Measurements from ENCODE around the gene RFLNA. TPM values are rescaled to one million over a fixed set of nuclear protein-coding genes. Genes with fewer than 3 reads are reported as not detected.

RFLNA gene
- total and polyA plus RNA-seq, 2 experiments from 2014 or later, result 57.8 to 67.8 TPM

- no peak overlapping the region for H3K4me2 ChIP-seq
- no peak overlapping the region for H3K4me3 ChIP-seq
- H3K9me2 ChIP-seq (replicated peaks; ENCODE audit: insufficient read depth), result no peaks in the 10 kb centered on the region
- H3K4me1 ChIP-seq (ENCODE audit: insufficient read depth), result no peaks in the 10 kb centered on the region
- DNase-seq (ENCODE audit: low spot score), result no peak
- no peaks in the 10 kb centered on the region for H3K36me3 ChIP-seq (replicated peaks; ENCODE audit: insufficient read depth, low read depth)
- H3K27ac ChIP-seq, result no peak overlapping the region
- TF ChIP-seq CTCF (IDR thresholded peaks at IDR 0.05; ENCODE audit: poor library complexity) (no peak), EZH2phosphoT487 (IDR thresholded peaks at IDR 0.05; ENCODE audit: low read depth, severe bottlenecking, unreplicated experiment) (no peak), EZH2 (IDR thresholded peaks at IDR 0.05; ENCODE audit: borderline replicate concordance) (no peak)
- no peak overlapping the region for H2AFZ ChIP-seq
- H3K9me3 ChIP-seq (ENCODE audit: low read depth), result no peaks in the 10 kb centered on the region
- no peaks in the 10 kb centered on the region for H3K27me3 ChIP-seq
- 92% methylated on average over 21 of the region's 21 CpGs for WGBS (ENCODE audit: low lambda C conversion rate, missing lambda C conversion rate)
- peaks cover 10% of the 10 kb centered on the region for H3K79me2 ChIP-seq
- peaks cover 8% of the 10 kb centered on the region for H4K20me1 ChIP-seq (ENCODE audit: insufficient read depth, poor library complexity, severe bottlenecking)
Observed at GRCh38 chr12:124361074-124361970, 66.4 kb downstream of the RFLNA start.

GRCh38 chr12:124361996-124362395 is 67.1 kb downstream of the RFLNA start:
- no peaks in the 10 kb centered on the region for H3K9me3 ChIP-seq (ENCODE audit: low read depth)
- H4K20me1 ChIP-seq (ENCODE audit: insufficient read depth, poor library complexity, severe bottlenecking), result peaks cover 8% of the 10 kb centered on the region
- TF ChIP-seq EZH2 (IDR thresholded peaks at IDR 0.05; ENCODE audit: borderline replicate concordance) (no peak), CTCF (IDR thresholded peaks at IDR 0.05; ENCODE audit: poor library complexity) (no peak), EZH2phosphoT487 (IDR thresholded peaks at IDR 0.05; ENCODE audit: low read depth, severe bottlenecking, unreplicated experiment) (no peak)
- H3K27ac ChIP-seq, result no peak overlapping the region
- DNase-seq (ENCODE audit: low spot score), result no peak
- no peak overlapping the region for H3K4me2 ChIP-seq
- no peaks in the 10 kb centered on the region for H3K36me3 ChIP-seq (replicated peaks; ENCODE audit: insufficient read depth, low read depth)
- H3K9me2 ChIP-seq (replicated peaks; ENCODE audit: insufficient read depth), result no peaks in the 10 kb centered on the region
- H2AFZ ChIP-seq, result no peak overlapping the region
- no peaks in the 10 kb centered on the region for H3K27me3 ChIP-seq
- no peak overlapping the region for H3K4me3 ChIP-seq
- H3K4me1 ChIP-seq (ENCODE audit: insufficient read depth), result no peaks in the 10 kb centered on the region
- WGBS (ENCODE audit: low lambda C conversion rate, missing lambda C conversion rate), result 93% methylated on average over 9 of the region's 15 CpGs
- peaks cover 16% of the 10 kb centered on the region for H3K79me2 ChIP-seq

GRCh38 chr12:124363353-124363965 is 68.6 kb downstream of the RFLNA start:
- WGBS (ENCODE audit: low lambda C conversion rate, missing lambda C conversion rate), result 93% methylated on average over 19 of the region's 23 CpGs
- DNase-seq (ENCODE audit: low spot score), result no peak
- no peak overlapping the region for H2AFZ ChIP-seq
- H3K79me2 ChIP-seq, result peaks cover 19% of the 10 kb centered on the region
- H3K4me1 ChIP-seq (ENCODE audit: insufficient read depth), result no peaks in the 10 kb centered on the region
- no peak overlapping the region for H3K27ac ChIP-seq
- H3K9me2 ChIP-seq (replicated peaks; ENCODE audit: insufficient read depth), result no peaks in the 10 kb centered on the region
- H3K9me3 ChIP-seq (ENCODE audit: low read depth), result no peaks in the 10 kb centered on the region
- no peak overlapping the region for H3K4me2 ChIP-seq
- no peaks in the 10 kb centered on the region for H3K36me3 ChIP-seq (replicated peaks; ENCODE audit: insufficient read depth, low read depth)
- no peaks in the 10 kb centered on the region for H3K27me3 ChIP-seq
- no peak for TF ChIP-seq CTCF (IDR thresholded peaks at IDR 0.05; ENCODE audit: poor library complexity)
- TF ChIP-seq EZH2 (IDR thresholded peaks at IDR 0.05; ENCODE audit: borderline replicate concordance), result no peak
- no peak for TF ChIP-seq EZH2phosphoT487 (IDR thresholded peaks at IDR 0.05; ENCODE audit: low read depth, severe bottlenecking, unreplicated experiment)
- no peak overlapping the region for H3K4me3 ChIP-seq
- H4K20me1 ChIP-seq (ENCODE audit: insufficient read depth, poor library complexity, severe bottlenecking), result peaks cover 18% of the 10 kb centered on the region
